ENCODE data around the gene PTH2R. TPM values are rescaled to one million over a fixed set of nuclear protein-coding genes. Genes with fewer than 3 reads are reported as not detected.

The PTH2R gene
- total RNA-seq, 1 experiment from 2014 or later: 0.48 TPM

DNA sequence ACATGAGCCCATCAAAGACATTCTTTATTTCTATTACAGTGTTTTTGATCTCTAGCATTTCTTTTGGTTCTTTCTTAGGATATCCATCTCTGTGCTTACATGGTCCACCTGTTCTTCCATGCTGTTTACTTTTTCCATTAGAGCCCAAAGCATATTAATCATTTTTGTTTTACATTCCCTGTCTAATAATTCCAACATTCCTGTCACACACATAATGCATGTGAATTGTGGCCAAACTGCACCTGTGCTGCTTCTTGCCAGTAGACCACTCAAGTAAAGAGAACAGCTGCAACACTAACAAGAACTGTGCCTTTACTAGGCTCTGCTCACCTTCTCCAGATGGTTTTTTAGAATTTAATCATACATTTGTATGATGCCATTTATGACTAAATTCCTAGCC lies 103.0 kb downstream of the PTH2R start:
- no peak for DNase-seq (ENCODE audit: low spot score)
- Mint-ChIP-seq H3K27me3 (ENCODE audit: low read depth) (no peaks in the 10 kb centered on the region; the same call in 1 of the 2 replicates), H3K9me3 (peaks cover 29% of the 10 kb centered on the region), H3K27ac (no peak overlapping the region), H3K4me3 (no peak overlapping the region), H3K36me3 (peaks cover 7% of the 10 kb centered on the region), H3K4me1 (no peaks in the 10 kb centered on the region)
- ATAC-seq: no peak
- ChIA-PET CTCF (no interaction called here), POLR2A (no interaction called here)
- TF ChIP-seq, protein P1, sequence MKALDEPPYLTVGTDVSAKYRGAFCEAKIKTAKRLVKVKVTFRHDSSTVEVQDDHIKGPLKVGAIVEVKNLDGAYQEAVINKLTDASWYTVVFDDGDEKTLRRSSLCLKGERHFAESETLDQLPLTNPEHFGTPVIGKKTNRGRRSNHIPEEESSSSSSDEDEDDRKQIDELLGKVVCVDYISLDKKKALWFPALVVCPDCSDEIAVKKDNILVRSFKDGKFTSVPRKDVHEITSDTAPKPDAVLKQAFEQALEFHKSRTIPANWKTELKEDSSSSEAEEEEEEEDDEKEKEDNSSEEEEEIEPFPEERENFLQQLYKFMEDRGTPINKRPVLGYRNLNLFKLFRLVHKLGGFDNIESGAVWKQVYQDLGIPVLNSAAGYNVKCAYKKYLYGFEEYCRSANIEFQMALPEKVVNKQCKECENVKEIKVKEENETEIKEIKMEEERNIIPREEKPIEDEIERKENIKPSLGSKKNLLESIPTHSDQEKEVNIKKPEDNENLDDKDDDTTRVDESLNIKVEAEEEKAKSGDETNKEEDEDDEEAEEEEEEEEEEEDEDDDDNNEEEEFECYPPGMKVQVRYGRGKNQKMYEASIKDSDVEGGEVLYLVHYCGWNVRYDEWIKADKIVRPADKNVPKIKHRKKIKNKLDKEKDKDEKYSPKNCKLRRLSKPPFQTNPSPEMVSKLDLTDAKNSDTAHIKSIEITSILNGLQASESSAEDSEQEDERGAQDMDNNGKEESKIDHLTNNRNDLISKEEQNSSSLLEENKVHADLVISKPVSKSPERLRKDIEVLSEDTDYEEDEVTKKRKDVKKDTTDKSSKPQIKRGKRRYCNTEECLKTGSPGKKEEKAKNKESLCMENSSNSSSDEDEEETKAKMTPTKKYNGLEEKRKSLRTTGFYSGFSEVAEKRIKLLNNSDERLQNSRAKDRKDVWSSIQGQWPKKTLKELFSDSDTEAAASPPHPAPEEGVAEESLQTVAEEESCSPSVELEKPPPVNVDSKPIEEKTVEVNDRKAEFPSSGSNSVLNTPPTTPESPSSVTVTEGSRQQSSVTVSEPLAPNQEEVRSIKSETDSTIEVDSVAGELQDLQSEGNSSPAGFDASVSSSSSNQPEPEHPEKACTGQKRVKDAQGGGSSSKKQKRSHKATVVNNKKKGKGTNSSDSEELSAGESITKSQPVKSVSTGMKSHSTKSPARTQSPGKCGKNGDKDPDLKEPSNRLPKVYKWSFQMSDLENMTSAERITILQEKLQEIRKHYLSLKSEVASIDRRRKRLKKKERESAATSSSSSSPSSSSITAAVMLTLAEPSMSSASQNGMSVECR (CRISPR knock-in tag; IDR thresholded peaks at IDR 0.05; ENCODE audit: borderline replicate concordance): no peak
- TF ChIP-seq ZNF138 (CRISPR knock-in tag; conservative IDR thresholded peaks at IDR 0.05): no peak
- TF ChIP-seq SOX15 (CRISPR knock-in tag; IDR thresholded peaks at IDR 0.05): no peak
- TF ChIP-seq CREM (CRISPR knock-in tag; IDR thresholded peaks at IDR 0.05): no peak
- TF ChIP-seq, protein P2, sequence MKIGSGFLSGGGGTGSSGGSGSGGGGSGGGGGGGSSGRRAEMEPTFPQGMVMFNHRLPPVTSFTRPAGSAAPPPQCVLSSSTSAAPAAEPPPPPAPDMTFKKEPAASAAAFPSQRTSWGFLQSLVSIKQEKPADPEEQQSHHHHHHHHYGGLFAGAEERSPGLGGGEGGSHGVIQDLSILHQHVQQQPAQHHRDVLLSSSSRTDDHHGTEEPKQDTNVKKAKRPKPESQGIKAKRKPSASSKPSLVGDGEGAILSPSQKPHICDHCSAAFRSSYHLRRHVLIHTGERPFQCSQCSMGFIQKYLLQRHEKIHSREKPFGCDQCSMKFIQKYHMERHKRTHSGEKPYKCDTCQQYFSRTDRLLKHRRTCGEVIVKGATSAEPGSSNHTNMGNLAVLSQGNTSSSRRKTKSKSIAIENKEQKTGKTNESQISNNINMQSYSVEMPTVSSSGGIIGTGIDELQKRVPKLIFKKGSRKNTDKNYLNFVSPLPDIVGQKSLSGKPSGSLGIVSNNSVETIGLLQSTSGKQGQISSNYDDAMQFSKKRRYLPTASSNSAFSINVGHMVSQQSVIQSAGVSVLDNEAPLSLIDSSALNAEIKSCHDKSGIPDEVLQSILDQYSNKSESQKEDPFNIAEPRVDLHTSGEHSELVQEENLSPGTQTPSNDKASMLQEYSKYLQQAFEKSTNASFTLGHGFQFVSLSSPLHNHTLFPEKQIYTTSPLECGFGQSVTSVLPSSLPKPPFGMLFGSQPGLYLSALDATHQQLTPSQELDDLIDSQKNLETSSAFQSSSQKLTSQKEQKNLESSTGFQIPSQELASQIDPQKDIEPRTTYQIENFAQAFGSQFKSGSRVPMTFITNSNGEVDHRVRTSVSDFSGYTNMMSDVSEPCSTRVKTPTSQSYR (CRISPR knock-in tag; IDR thresholded peaks at IDR 0.05): no peak
- TF ChIP-seq, protein P3, sequence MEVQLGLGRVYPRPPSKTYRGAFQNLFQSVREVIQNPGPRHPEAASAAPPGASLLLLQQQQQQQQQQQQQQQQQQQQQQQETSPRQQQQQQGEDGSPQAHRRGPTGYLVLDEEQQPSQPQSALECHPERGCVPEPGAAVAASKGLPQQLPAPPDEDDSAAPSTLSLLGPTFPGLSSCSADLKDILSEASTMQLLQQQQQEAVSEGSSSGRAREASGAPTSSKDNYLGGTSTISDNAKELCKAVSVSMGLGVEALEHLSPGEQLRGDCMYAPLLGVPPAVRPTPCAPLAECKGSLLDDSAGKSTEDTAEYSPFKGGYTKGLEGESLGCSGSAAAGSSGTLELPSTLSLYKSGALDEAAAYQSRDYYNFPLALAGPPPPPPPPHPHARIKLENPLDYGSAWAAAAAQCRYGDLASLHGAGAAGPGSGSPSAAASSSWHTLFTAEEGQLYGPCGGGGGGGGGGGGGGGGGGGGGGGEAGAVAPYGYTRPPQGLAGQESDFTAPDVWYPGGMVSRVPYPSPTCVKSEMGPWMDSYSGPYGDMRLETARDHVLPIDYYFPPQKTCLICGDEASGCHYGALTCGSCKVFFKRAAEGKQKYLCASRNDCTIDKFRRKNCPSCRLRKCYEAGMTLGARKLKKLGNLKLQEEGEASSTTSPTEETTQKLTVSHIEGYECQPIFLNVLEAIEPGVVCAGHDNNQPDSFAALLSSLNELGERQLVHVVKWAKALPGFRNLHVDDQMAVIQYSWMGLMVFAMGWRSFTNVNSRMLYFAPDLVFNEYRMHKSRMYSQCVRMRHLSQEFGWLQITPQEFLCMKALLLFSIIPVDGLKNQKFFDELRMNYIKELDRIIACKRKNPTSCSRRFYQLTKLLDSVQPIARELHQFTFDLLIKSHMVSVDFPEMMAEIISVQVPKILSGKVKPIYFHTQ (CRISPR knock-in tag; IDR thresholded peaks at IDR 0.05): no peak
- TF ChIP-seq, protein P4, sequence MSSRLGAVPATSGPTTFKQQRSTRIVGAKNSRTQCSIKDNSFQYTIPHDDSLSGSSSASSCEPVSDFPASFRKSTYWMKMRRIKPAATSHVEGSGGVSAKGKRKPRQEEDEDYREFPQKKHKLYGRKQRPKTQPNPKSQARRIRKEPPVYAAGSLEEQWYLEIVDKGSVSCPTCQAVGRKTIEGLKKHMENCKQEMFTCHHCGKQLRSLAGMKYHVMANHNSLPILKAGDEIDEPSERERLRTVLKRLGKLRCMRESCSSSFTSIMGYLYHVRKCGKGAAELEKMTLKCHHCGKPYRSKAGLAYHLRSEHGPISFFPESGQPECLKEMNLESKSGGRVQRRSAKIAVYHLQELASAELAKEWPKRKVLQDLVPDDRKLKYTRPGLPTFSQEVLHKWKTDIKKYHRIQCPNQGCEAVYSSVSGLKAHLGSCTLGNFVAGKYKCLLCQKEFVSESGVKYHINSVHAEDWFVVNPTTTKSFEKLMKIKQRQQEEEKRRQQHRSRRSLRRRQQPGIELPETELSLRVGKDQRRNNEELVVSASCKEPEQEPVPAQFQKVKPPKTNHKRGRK (CRISPR knock-in tag; IDR thresholded peaks at IDR 0.05; ENCODE audit: borderline replicate concordance): no peak

DNA sequence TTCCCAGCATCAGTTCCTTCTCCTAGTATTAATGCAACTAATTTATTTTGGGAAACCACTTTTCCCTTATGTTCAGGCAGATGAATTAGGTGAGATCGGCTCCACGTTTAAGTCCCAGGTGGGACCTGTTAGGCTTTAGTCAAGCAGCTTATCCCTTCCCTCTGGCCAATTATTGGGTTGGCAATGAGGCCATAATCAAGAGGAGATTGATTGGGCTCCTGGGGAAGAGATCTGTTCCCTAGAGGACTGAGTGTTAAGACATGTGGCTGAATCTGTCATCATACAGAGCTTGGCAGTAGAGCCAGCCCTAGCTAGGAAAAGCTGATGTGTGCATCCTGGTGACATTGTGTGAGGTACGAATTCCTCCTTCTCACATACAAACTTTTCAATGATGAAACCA lies 104.4 kb downstream of the PTH2R start:
- TF ChIP-seq JAZF1 (CRISPR knock-in tag; IDR thresholded peaks at IDR 0.05): no peak
- peaks cover 21% of the 10 kb centered on the region for H3K36me3 Mint-ChIP-seq
- ChIA-PET CTCF (no interaction called here), POLR2A (no interaction called here)
- H3K27me3 Mint-ChIP-seq (ENCODE audit: low read depth): no peaks in the 10 kb centered on the region; the same call in 1 of the 2 replicates
- no peak for ATAC-seq
- H3K4me3 Mint-ChIP-seq: no peak overlapping the region
- no peak for DNase-seq (ENCODE audit: low spot score)
- peaks cover 37% of the 10 kb centered on the region for H3K9me3 Mint-ChIP-seq
- no peak overlapping the region for H3K27ac Mint-ChIP-seq
- no peaks in the 10 kb centered on the region for H3K4me1 Mint-ChIP-seq

DNA sequence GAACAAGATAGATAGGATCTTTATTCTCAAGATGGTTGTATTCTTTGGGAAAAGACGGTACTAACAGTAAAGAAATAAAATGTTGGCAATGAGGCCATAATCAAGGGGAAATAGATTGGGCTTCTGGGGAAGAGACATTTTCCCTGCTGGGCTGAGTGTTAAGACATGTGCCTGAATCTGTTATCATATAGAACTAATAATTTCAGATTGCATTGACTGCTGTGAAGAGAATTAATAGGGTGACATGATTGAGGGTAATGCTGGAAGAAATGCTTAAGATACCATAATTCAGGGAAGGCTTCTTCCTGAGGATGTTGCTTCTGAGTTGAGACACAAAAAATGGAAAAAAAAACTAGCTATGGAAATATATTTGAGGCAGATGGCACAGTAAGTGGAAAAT lies 105.0 kb downstream of the PTH2R start:
- Mint-ChIP-seq H3K27me3 (ENCODE audit: low read depth) (no peaks in the 10 kb centered on the region; the same call in 1 of the 2 replicates), H3K4me1 (no peaks in the 10 kb centered on the region), H3K9me3 (peaks cover 40% of the 10 kb centered on the region), H3K4me3 (no peak overlapping the region), H3K36me3 (peaks cover 21% of the 10 kb centered on the region), H3K27ac (no peak overlapping the region)
- ATAC-seq: no peak
- ChIA-PET CTCF (no interaction called here), POLR2A (no interaction called here)
- no peak for DNase-seq (ENCODE audit: low spot score)
- TF ChIP-seq, protein P5, sequence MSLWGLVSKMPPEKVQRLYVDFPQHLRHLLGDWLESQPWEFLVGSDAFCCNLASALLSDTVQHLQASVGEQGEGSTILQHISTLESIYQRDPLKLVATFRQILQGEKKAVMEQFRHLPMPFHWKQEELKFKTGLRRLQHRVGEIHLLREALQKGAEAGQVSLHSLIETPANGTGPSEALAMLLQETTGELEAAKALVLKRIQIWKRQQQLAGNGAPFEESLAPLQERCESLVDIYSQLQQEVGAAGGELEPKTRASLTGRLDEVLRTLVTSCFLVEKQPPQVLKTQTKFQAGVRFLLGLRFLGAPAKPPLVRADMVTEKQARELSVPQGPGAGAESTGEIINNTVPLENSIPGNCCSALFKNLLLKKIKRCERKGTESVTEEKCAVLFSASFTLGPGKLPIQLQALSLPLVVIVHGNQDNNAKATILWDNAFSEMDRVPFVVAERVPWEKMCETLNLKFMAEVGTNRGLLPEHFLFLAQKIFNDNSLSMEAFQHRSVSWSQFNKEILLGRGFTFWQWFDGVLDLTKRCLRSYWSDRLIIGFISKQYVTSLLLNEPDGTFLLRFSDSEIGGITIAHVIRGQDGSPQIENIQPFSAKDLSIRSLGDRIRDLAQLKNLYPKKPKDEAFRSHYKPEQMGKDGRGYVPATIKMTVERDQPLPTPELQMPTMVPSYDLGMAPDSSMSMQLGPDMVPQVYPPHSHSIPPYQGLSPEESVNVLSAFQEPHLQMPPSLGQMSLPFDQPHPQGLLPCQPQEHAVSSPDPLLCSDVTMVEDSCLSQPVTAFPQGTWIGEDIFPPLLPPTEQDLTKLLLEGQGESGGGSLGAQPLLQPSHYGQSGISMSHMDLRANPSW (CRISPR knock-in tag; conservative IDR thresholded peaks at IDR 0.05; ENCODE audit: low read depth): no peak
- TF ChIP-seq, protein P6, sequence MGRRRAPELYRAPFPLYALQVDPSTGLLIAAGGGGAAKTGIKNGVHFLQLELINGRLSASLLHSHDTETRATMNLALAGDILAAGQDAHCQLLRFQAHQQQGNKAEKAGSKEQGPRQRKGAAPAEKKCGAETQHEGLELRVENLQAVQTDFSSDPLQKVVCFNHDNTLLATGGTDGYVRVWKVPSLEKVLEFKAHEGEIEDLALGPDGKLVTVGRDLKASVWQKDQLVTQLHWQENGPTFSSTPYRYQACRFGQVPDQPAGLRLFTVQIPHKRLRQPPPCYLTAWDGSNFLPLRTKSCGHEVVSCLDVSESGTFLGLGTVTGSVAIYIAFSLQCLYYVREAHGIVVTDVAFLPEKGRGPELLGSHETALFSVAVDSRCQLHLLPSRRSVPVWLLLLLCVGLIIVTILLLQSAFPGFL (CRISPR knock-in tag; IDR thresholded peaks at IDR 0.05; ENCODE audit: borderline replicate concordance): no peak
- no peak for TF ChIP-seq ZNF671 (CRISPR knock-in tag; IDR thresholded peaks at IDR 0.05)
- TF ChIP-seq ZNF263 (CRISPR knock-in tag; IDR thresholded peaks at IDR 0.05; ENCODE audit: low read depth): no peak
- no peak for TF ChIP-seq ZNF121 (CRISPR knock-in tag; IDR thresholded peaks at IDR 0.05)
